Activated naive CD8-positive, alpha-beta T cell treated with anti-CD3 and anti-CD28 coated beads, Interleukin-2, amount 50 U/mL, for 16 hours (primary cell): ENCODE measurements around the gene SHANK2.

Experiments used
- DNase-seq: peaks from one replicate; pipeline ENCODE4 v3.0.0-alpha.2; 2020; ENCODE audit warnings: low read depth, low spot score

Gene SHANK2

GRCh38 chr11:71269603-71270511, 17.5 kb upstream of the SHANK2 start:
- DNase-seq, result no peak

DNA sequence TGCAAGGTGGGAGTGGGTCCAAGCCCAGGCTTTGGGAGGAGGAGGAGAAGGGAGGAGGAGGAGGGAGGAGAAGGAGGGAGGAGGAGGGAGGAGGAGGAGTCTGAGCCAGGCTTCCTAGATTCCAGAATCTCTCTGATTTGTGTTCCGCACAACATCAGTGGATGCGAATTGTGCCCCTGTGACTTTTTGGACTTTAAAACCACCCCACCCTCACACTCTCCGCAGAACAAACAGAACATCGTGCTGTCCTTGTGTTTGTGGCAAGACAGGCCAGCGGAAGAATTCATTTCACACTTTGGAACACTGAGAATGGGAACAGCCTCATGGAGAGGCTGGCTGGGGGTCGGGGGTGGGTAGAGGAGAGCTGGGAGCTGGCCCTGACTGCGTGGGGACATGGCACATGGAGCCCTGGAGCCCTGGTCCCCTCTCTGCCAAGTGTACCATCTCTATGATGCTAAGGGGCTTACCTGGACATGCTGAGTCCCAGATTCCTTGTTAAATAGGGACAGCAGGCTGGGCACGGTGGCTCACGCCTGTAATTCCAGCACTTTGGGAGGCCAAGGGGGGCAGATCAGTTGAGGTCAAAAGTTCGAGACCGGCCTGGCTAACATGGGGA, 16.4 kb upstream of the SHANK2 start:
- DNase-seq, result no peak

GRCh38 chr11:71267807-71268421, 15.5 kb upstream of the SHANK2 start:
- DNase-seq, result no peak

DNA sequence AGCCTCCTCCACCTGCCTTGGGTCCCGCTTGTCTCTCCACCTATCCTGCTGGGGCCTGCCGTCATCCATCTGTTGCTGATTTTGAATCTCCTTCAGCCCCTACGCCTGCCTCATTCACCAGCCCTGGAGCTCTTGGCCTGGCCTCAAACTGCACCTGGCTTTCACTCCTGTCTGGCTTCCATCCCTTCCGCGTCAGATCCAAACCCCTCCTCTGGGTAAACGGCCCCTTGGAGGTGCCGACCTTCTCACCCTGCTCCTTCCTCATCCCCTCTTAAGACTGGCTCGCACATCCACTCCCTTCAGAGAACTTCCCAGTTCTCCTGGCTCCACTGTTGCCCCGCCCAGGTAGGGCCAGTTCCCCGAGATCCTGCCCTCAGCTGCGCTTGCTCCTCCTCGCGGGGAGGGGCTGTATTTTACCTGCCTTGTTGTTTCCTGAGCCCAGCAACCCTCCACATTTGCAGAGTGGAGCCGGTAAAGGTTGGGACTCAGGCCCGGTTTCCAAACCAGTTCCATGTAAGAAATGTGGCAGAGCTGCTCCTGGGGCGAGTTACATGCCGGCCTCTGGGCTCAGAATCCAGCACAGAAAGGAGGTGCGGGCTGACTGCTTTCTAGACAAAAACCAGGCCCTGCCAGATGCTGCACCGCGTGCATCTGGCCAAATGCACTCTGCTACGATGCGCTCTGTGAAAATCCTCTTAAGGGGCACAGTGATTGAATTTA, 13.9 kb upstream of the SHANK2 start:
- DNase-seq, result no peak

DNA sequence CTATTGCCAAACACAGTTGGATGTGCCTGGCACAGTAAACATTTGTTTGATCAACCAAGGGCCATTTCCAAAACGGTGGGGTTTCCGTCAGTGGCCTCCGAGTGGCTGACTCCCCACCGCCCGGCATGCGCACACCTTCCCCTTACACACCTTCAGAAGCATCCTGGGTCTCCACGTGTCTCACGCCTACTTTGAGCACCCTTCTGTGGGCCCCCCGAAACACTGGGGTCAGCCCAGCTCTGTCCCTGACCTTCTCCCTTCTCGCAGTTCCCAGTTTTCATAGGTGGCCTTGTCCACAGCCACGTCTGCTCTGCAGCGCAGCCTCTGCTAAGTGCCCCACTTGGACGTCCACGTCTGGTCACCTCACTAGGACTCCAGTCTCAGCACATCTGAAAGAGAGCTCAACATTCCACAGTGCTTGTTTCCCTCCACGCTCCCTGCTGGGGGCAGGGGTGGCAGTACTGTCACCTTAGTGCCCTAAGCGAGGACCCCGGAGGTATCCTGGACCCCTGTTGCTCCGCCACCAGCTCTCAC, 13.2 kb upstream of the SHANK2 start:
- DNase-seq, result no peak

DNA sequence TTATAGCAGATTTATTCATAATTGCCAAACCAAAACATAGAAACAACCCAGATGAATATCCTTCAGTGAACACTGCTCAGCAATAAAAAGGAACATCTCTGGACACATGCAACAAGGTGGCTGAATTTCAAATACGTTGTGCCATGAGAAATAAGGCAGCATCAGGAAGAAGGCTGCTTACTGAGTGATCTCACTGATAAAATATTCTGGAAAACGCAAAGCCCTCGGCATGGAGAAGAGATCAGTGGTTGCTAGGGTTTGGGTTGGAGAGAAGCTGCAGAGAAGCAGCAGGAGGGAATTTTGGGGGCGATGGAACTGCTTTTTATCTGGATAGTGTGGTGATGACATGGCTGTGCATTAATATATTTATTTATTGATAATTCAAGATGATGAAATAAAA, 11.0 kb upstream of the SHANK2 start:
- DNase-seq, result no peak

- no peak for DNase-seq
Observed at GRCh38 chr11:71255800-71256479, 3.6 kb upstream of the SHANK2 start.

- no peak for DNase-seq
Observed at GRCh38 chr11:71255323-71255722, 2.9 kb upstream of the SHANK2 start.

DNA sequence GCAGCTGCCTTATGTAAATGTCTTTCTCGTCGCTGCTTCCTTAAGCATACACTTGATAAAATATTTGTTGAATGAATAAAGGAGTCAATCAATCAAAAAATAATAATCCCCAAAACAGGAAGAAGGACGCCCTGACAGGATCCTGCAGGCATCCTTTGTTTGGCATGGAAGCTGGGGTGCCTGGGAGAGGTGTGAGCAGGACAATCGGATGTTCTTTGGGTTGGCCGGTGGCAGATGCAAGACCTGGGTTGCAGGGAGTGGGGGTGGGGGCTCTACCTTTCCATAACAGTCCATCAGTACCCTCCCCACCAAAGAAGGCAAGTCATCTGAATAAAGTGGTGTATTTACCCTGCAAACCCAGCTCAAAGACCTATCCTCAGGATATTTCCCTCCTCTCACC, 1.4 kb upstream of the SHANK2 start:
- no peak for DNase-seq

DNA sequence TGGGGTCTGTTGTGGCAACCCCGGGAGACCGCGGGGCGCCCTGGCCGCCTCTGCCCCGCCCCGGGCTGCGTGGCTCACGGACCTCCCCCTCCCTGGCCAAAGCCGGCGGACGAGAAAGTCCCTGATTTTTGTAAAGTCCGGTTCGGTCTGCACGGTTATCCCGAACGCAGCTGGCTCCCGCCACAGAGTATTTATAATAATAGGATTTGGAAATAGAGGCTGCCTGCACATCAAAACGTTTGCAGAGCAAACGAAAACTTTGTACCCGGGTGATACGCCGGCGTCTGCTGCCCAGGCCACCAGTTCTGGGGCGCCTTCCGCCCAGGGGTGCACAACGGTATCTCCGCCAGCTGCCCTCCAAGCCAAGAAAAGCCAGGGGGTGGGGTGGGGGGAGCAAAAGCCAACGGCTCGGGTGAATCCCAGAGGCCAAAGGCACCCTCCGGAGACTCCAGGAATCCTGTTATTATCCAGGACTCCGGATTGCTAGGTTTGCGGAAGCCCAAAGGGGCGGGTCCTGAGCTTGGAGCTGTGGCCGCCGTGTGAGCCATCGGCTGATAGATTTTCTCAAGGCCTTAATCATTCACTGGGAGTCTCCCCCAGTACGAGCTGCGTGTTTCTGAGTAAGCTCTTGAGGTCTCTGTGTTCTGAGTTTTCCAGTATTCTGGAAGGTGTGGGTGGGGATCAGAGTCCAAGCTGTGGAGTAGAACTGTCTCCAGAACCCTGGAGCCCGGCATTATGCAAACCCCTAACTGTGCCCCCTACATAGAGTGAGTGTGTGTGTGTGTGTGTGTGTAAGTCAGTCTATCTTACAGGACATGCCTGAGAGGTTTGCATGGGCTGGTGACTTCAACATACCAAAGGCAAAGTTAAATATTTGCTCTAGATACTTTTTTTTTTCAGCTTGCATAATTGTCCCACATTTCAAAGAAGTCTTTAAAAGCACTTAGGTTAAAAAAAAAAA, 673 bp upstream of the SHANK2 start:
- no peak for DNase-seq

GRCh38 chr11:71251761-71252268, 562 bp downstream of the SHANK2 start:
- no peak for DNase-seq

GRCh38 chr11:71251151-71251721, 1.1 kb downstream of the SHANK2 start:
- no peak for DNase-seq

GRCh38 chr11:71250523-71251150, 1.7 kb downstream of the SHANK2 start:
- no peak for DNase-seq

DNA sequence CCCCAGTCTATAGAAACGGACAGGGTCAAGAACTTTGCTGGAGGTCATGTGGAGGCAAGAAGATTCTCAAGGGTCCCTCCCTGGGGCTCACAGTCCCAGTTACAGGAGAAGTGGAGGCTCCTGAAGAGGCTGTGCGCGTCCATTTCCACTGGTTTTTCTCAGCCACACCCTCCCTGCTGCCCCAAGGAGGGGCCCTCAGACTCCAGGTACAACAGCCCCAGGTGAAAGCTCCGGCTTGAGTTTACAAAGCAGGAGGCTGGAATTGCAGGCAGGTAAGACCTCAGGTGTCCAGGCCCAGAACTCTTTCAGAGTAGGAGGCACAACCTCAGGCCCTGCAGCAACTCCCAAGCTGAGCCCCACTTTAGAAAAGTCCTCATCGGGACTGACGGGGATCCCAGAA, 3.1 kb downstream of the SHANK2 start:
- DNase-seq, result no peak

DNA sequence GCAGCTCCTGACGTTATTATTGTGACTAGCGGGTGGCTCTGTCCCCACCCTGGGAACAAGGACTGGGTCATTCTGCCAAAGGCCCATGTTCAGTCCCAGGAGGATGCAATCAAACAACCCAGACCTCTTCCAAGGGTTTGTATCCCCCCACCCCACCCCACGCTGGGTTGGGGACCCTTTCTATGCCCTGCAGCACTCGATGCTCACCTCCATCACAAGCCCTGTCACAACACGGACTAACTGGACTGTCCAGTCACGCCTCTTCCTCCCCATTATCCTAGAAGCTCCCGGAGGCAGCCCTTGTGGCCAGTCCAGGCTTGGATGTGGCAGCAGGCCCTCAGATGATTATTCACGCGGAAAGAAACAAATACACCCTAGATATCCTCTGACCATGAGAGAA, 3.7 kb downstream of the SHANK2 start:
- DNase-seq, result no peak

DNA sequence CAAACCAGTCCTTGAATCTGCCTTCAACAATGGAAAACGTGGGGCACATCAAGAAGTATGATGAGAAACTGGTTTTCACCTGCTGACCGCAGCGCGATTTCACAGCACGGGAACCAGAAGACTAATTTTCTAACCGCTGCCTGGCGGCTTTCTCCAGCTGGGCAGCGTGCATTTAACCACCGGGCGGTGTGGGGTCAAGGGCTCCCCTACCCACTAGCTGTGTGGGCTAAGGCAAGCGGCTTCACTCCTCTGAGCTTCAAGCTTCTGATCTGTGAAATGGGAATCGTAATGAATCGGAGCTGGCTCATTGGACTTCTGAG, 4.2 kb downstream of the SHANK2 start:
- no peak for DNase-seq

- DNase-seq, result no peak
Observed at GRCh38 chr11:71247551-71248250, 4.7 kb downstream of the SHANK2 start.

GRCh38 chr11:71246559-71246958, 5.8 kb downstream of the SHANK2 start:
- no peak for DNase-seq
